Endometrial microvascular endothelial cells (primary cell): ENCODE data around the gene PDE6D. TPM values are rescaled to one million over a fixed set of nuclear protein-coding genes. Genes with fewer than 3 reads are reported as not detected.

Experiments used
- in situ Hi-C: cut with HindIII; loops from 2 replicates; pipeline ENCODE4 v1.10.0; 2017; ENCODE audit warnings: low sequenced_read_pairs, low pct_unique_long_range_greater_than_20kb; ENCODE audit errors: inconsistent ontology term
- total RNA-seq: library from RNA; depleted of rRNA; stranded (reverse); fragments of >200 nt; gene quantifications from one replicate; pipeline ENCODE4 v1.2.3, GENCODE V29; 2015; ENCODE audit errors: inconsistent ontology term

PDE6D gene
- total RNA-seq, 1 donor from 2014 or later: 26.9 TPM

DNA sequence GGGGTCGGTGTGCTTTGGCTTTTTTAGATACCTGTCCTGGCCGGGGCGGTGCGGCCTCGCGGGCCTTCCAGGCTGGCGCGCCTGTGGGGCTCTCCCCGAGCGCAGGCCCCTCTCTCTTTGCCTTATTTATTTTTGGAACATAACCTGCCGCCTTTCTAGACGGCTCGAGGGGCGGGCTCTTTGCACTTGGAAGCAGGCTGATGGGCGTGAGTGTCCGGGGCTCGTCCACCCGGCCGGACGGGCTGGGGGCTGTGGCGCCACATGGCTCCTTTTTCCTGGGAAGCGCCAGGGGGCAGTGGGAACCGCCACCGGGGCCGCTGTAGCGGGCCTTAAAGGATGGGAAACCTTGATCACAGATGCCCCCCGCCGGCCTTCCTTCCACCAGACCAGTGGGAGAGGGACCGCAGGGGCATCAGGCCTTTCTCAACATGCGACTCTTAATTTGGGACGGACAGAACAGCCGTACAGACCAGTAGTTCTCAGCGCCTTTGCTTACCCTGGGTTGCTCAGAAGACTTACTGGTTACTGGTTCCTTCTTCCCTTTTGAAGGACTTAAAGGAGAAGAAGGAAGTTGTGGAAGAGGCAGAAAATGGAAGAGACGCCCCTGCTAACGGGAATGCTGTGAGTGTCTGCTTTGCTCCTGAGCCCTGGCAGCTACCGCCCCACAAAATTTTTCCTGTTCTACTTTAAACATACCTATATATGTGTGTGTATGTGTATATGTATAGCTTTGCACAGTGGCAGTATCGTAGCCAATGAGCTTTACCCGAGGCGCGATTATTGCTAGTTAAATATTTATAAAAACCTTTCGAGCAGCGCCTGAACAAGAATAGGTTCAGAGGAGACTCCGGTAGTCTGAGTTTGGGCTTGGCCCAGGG is 70.0 kb downstream of the PDE6D start:
- in situ Hi-C loops: no loop called here

DNA sequence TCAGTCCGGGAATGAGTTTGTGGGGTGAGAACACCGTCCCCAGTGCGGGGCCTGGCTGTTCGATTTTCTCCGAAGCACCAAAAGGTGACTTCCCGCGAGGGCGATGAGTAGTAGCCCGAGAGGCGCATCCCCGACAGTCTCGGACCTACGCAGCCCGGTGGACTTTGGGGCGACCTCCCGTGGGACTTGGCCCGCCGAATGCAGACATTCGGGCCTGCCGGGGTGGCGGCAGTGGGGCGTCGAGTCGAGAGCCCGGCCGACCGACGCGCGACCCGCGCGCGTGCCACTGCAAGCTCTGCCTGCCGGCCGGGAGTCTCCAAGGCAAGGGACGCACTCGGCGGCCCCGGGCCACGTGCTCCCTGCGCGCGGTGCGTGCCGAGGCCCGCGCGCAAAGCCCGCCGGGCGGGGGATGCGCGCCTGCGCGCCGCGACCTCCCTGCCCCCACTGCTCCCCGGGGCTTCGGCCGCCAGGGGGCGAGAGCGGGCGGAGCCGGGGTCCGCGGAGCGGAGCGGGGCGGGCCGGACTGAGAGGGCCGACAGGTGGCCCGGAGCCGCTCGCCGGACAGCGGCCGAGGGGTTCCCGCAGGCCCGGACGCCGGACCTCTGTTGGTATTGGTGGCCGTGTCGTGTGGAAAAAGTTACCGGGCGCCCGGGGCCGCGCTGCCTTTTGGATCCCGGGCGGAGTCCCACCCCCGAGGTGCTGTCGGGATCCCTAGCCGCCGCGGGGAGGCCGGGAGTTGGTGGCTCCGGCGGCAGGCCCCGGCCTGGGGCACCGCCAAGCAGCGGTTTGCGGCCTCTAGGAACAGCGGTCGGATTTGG is 70.9 kb downstream of the PDE6D start:
- in situ Hi-C loops: no loop called here

DNA sequence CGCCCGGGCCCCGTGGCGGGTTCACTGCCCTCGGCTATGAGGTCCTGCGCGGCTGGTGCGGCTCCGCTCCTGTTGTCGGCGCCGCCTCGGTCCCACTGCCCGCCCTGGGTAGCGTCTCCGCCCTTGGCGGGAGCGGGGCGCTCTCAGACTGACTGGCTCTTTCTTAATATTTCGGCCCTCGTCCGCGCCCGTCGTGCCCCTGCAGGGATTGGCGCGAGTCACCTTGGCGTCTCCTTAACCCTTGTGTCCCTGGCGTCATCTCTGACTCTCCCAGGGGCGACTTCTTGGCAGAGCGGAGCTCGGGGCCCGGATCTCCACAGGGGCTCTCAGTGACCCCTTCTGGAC is 71.5 kb downstream of the PDE6D start:
- in situ Hi-C loops: no loop called here

DNA sequence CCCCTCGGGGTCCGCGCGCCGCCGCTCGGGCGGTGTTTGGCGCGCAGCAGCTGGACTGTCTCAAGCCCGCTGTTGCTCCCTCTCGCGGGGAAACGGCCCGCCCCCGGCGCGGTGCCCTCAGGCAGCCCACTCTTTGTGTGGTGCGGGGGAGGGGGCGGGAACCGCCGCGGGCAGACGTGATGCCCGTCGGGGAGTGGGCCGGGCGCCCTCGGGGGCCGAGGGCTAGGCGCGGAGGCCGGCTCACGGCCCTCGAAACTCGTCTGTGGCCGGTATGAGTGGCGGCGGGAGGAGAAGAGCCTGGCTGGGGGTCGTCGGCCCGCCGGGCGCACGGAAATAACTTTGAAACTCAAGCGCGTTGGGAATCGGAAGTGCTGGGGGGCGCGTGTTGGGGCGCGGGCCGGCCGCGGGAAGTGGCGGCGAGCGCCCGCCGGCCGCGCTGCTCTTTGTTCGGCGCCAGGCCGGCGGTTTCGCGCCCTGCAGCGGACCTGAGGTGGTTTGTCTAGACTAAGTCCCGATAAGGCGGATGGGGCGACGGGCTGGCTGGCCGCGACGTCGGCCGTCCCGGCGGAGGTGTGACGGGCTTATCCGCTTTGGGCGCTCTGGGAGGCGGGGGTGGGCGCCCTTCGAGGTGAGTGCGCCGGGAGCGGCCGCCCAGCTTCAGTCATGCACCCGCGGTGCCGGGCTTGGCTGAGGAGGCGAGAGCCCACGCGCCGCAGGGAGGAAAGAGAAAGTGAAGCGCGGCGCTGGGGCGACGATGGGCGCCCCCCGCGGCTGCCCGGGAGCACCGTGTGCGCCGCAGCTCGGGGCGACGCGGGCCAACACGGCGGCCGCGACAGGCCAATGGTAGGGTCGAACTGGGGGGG is 72.1 kb downstream of the PDE6D start:
- in situ Hi-C loops: no loop called here

DNA sequence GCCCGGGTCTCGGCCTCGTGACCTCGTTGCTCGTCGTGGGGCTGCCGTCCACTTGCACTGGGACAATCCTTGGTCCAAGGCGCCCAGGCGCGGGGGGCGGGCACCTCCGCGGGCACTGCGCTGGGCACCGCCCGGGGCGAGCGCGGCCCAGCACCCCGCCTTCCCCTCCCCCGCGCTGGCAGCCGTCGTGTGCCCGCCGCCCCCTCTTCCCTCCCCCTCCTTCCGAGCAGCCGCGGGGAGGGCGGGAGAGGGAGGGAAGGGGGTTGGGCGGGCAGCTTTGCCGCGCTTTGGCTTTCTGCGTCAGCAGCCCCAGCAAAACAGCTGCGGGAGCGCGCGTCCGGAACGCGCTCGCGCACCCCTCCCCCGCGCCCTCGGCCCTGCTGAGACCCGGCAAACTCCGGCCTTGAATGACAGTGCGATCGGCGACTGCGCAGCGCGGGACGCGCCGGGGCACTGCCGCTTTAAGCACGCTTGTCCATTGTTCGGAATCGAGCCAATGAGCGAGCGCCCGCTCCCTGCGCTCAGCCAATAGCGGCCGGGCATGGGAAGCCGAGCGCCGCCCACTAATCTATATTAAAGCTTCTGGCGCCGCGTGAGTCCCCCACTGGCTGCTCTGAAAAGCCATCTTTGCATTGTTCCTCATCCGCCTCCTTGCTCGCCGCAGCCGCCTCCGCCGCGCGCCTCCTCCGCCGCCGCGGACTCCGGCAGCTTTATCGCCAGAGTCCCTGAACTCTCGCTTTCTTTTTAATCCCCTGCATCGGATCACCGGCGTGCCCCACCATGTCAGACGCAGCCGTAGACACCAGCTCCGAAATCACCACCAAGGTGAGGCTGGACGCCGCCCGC is 72.9 kb downstream of the PDE6D start, which contains the start of gene PTMA:
TSS of gene PTMA (plus strand) at position 599 of the 846 bp plus-strand sequence. CDS start at position 781, 182 bp downstream.
- in situ Hi-C loops: no loop called here

DNA sequence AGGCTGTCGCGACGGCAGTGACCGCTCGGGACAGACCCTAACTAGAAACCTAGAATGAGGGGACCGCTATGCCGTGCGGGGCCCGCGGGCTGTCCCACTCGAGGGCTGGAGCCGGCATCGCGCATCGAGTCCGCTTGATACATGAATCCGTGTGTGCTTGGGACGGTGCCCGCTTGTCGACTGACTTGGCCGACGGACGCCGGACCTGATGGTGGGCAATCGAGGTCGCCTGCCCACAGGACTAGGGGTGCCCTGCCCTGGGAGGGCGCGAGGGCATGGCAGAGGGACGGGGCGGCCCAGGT is 73.5 kb downstream of the PDE6D start:
- in situ Hi-C loops: no loop called here

DNA sequence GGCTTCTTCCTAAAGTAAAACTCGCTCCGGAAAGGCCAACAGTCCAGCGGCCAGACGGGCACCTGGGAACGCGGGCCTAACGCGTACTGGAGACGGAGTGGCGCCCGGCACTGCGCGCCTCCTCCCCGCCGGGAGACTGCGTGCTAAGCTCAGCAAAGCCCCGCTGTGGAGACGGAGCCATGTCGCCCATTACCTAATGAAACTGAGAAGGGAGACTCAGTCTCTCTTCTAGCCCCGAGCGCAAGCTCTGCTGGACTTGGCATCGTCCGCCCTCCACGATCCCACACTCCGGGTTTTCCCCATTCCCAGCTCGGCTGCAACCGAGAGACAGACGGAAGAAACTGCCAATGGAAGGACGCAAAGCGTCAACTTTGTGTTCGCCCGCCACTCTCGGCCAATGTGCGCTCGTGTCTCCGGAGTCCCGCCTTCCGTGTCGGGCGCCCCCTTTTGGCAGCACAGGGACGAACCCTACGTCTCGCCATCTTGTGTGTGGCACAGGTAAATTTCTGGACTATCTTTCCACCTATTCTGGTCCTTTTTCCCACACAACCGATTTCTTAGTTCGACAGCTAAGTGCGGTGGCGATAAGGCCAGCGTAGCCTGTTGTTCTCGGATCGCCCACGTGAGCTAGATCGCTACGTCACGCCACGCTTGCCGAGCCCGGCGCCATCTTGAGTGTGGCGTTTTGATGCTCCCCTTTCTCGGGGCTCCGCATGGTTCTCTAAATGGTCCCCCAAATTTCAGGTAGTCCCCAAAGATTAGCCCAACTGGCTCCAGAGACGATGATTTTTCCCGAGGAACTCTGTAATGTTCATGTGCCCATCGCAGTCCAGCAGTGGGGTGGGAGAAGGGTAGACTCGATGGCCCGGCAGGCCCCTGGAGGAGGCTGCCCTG is 74.1 kb downstream of the PDE6D start:
- in situ Hi-C loops: no loop called here

DNA sequence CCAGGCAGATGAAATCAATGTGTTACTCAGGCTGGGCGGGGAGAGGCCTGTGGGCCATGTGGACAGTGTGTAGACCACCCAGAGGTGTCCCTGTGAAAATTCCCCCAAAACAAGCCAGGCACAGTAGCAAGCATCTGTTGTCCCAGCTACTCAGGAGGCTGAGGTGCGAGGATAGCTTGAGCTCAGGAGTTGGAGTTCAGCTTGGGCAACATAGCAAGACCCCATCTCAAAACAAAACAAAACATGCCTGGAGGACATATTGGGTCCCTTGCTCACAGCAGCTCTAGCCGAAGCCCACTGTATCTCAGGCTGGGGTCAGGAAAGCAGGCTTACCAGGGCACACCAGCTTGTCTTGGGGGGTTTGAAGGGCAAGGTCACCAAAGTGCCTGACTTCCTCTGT is 77.1 kb downstream of the PDE6D start:
- in situ Hi-C loops: no loop called here

DNA sequence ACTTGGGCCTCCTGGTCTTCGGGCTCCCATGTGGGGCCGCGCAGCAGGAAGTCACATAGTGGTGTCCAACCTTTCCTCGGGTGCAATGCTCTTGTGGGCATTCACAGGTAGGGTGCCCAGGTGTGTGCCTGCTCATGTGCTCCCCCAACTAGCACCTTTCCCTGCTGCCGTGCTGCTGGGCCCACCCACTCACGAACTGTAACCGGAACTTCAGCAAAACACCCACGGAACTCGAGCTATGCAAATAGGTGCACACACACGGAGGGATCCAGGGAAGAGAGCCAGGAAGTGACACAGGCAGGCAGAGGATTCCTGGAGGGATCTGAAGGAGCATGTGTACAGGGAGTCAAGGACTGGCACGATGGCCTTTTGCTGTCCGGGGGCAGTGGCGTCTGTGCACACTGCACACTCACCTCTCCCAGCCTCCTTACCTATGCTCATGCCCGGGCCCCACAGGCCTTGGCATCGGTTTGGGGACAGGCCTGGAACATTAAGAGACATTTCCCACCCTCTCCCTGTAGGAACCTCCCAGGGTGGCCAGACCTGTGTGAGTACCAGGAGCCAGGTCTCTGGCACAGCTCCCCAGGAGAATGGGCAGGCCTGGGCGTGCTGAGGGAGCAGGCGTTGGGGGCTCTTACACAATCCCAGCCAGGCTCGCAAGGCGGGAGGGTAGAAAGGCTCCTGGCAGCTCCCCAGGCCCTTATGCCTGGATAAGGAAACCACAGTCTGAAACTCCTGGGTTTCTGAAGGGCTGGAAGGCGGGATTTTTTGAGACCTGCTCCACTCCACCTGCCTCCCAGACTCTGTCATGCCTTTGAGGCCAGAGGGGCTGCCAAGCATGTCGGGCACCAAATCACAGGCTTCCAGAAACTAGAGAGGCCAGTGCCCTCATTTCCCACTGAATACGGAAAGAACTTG is 79.4 kb downstream of the PDE6D start:
- in situ Hi-C loops: no loop called here

DNA sequence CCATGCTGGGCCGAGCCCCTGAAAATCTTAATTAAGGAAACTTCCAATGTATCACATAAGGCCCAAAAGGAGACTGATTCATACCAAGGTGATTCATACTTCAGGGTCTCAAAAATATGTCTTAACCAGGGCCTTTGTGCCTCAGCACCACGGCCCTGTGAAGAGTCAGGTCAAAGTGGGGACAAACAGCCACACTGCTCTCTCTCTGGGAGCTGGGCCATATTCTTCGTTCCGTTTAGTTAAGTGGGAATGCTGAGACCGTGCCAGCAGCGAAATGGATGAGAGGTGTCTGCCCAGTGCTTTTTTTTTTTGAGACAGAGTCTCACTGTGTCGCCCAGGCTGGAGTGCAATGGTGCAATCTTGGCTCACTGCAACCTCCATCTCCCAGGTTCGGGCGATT is 82.1 kb downstream of the PDE6D start:
- in situ Hi-C loops: no loop called here

DNA sequence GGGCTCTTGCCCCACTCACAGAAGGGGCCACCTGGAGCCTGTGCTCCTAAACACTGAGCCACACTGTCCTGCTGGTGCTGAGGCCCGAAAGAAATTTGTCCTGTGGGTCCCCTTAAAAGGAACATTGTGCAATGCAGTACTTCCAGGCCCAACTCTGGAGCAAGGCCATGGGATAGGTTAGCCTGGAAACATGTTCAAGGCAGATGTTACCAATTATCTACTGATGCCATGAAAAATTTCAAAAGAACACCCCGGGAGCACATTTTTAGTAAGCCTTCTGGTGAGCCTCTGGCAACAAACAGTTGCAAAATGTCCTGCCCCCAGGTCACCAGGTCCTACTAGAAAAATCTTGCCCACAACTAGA is 85.1 kb downstream of the PDE6D start:
- in situ Hi-C loops: no loop called here

DNA sequence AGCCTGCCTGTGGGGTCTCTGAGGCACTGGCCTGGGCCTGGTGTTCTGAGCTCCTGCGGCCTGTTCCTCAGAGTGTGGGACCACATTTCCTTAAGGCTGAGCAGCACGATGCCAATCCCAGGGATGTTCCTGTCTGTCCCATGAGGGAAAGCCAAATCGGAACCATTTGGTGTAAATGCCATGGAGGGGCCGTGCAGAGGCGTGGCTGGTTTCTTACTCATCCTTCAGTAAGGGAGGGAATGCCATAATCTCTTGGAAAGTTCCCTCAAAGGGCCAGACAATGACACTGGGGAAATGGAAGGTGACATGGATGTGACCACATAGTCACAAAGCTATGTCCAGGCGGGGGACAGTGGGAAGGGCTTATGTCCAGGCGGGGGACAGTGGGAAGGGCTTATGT is 87.1 kb downstream of the PDE6D start:
- in situ Hi-C loops: no loop called here

DNA sequence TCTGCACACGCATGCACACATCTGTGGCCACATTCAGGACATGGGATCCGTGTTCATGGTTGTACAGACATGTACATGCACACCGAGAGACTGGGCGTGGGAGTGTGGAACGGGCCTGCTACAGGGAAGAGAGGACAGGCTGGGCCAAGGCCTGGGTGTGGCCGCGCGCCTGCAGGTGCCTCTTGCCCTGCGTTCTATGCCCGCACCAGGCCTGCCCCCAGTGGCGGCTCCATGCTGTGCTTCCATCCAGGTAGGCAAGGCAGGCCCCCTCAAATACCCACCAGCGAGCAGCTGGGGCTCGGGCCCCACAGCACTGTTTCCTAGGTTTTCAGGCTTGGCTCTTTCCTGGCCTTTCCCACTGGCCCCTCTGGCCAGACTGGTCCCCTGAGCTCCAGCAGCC is 88.2 kb downstream of the PDE6D start:
- in situ Hi-C loops: no loop called here

DNA sequence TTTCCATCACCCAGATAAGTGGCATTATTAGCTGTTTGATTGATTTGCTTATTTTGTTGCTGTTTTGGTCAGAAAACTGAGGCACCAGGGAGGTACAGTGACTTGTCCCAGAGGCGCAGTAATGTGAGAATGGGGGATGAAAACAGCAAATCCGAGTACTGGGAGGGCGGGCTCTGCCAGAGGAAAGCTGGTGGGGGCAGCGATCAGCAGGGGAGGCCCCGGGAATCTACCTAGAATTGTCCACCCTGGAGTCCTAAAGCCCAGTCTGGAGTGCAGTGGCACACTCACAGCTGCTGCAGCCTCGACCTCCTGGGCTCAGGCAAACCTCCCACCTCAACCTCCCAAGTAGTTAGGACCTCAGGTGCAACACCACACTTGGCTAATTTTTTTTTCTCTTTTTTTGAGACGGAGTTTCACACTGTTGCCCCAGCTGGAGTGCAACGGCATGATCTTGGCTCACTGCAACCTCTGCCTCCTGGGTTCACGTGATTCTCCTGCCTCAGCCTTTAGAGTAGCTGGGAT is 89.8 kb downstream of the PDE6D start:
- in situ Hi-C loops: no loop called here

DNA sequence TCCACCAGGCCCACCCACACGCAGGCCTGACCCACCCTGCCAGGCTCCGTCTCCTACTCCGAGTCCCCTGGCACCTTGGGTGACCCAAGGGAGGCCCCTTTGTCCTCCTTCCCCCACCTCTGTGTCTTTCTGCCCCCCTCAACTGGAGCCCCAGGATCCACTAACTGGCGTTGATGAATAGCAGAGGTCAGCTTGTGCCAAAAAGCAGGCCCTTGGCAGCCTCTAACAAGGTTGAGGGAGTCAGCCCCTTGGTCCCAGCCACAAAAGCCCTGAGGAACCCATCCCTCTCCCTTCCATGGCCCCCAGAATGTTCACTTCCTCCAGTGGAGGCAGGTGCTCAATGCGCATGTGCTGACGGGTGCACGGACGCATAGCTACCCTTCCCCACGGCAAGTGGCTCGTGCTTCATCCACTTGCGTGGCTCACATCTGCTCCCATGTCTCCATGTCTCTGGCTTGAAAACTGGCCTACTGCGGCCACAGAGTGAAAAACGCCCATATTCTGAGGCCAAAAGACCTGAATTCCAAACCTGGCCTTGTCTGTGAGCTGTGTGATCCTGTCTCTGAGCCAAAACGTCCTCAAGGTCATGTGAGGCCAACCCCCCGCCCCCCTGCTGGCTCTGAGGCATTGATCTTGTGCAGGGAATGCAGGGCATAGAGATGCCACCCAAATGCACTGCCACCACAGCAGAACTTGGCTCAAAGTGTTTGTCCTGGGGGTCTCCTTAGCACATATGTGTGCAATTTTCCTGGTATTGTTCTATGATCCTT is 91.8 kb downstream of the PDE6D start:
- in situ Hi-C loops: no loop called here

DNA sequence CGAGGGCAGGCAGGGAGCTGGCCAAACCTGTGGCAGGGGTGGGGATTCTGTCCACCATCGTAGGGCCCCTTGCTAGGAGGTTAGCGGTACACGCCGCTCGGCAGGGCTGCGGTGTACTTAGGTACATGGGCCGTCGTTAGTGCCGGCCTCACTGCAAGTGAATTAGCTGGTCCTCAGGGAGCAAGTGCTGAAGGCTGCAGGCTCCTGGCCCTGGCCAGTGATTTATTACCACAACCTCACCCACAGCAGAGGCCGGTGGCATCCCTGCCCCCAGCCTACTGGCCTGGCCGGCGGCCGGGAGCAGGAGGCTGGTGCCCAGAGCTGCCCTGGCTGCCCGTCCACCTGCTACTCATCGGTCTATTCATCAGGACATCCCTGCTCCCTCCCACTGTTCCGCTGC is 92.4 kb downstream of the PDE6D start:
- in situ Hi-C loops: no loop called here
